ENCODE measurements around the gene IKBKG.
"Not testable (repeated sequence)": the region's sequence is repeated elsewhere in the genome, so short reads cannot be mapped to it uniquely, and the experiment has no call there.

Gene IKBKG

GRCh38 chrX:154547245-154548027 is at the start of gene IKBKG:
TSS of gene IKBKG (plus strand) at chrX:154547620. CDS start at chrX:154552003, 4,383 bp downstream.
- DNase-seq (ENCODE audit: low read depth): peak; percentile 90

GRCh38 chrX:154501423-154501822 is 46.0 kb upstream of the IKBKG start:
- not testable (repeated sequence) for DNase-seq (ENCODE audit: low read depth)

GRCh38 chrX:154502098-154502497 is 45.3 kb upstream of the IKBKG start:
- no peak for DNase-seq (ENCODE audit: low read depth)

- DNase-seq (ENCODE audit: low read depth): no peak
Observed at GRCh38 chrX:154502989-154503388, 44.4 kb upstream of the IKBKG start.

GRCh38 chrX:154505734-154506133 is 41.7 kb upstream of the IKBKG start:
- DNase-seq (ENCODE audit: low read depth): peak; percentile 46

GRCh38 chrX:154506483-154507332 is 40.7 kb upstream of the IKBKG start:
- no peak for DNase-seq (ENCODE audit: low read depth)

GRCh38 chrX:154507673-154508383 is 39.6 kb upstream of the IKBKG start:
- DNase-seq (ENCODE audit: low read depth): no peak

- DNase-seq (ENCODE audit: low read depth): no peak
Observed at GRCh38 chrX:154508384-154508745, 39.1 kb upstream of the IKBKG start.

- no peak for DNase-seq (ENCODE audit: low read depth)
Observed at GRCh38 chrX:154509455-154509854, 38.0 kb upstream of the IKBKG start.

GRCh38 chrX:154511761-154512160 is 35.7 kb upstream of the IKBKG start:
- no peak for DNase-seq (ENCODE audit: low read depth)

- DNase-seq (ENCODE audit: low read depth): no peak
Observed at GRCh38 chrX:154512879-154513553, 34.4 kb upstream of the IKBKG start.

- DNase-seq (ENCODE audit: low read depth): no peak
Observed at GRCh38 chrX:154513716-154514115, 33.7 kb upstream of the IKBKG start.

- DNase-seq (ENCODE audit: low read depth): no peak
Observed at GRCh38 chrX:154515090-154515965, 32.1 kb upstream of the IKBKG start.

- peak; percentile 87 for DNase-seq (ENCODE audit: low read depth)
Observed at GRCh38 chrX:154515966-154516655, 31.3 kb upstream of the IKBKG start, which contains the start of gene FAM3A. TSS of gene FAM3A (minus strand) at chrX:154516232. CDS start at chrX:154515772, 460 bp downstream.

GRCh38 chrX:154516656-154517100 is 30.7 kb upstream of the IKBKG start:
- peak; percentile 48 for DNase-seq (ENCODE audit: low read depth)

- DNase-seq (ENCODE audit: low read depth): no peak
Observed at GRCh38 chrX:154517101-154517781, 30.2 kb upstream of the IKBKG start.

GRCh38 chrX:154519389-154519788 is 28.0 kb upstream of the IKBKG start:
- DNase-seq (ENCODE audit: low read depth): no peak

- no peak for DNase-seq (ENCODE audit: low read depth)
Observed at GRCh38 chrX:154525606-154526490, 21.6 kb upstream of the IKBKG start.
